ENCODE results near the gene ANKRD52.

The ANKRD52 gene

GRCh38 chr12:56189918-56190694 is 68.1 kb downstream of the ANKRD52 start:
- peaks cover 11% of the 10 kb centered on the region for H3K4me1 ChIP-seq (ENCODE audit: insufficient read depth, low read length)
- peaks cover 22% of the 10 kb centered on the region for H3K36me3 ChIP-seq (ENCODE audit: insufficient read depth, low read length)
- 2% methylated on average over 41 of the region's 42 CpGs for WGBS
- peak overlapping the region; percentile 86 for H3K9ac ChIP-seq (ENCODE audit: low read depth, low read length)
- no peaks in the 10 kb centered on the region for H3K27me3 ChIP-seq (ENCODE audit: insufficient read depth, low read length)
- no peaks in the 10 kb centered on the region for H3K9me3 ChIP-seq (ENCODE audit: insufficient read depth, low read depth, low read length)
- H3K4me3 ChIP-seq (ENCODE audit: low read length), result peak overlapping the region; percentile 96
- H3K27ac ChIP-seq (ENCODE audit: low read depth, low read length), result peak overlapping the region; percentile 82

- WGBS, result under 1% methylated on average over 93 of the region's 93 CpGs
- peak within 1 kb of the TSS; percentile 90 for H3K9ac ChIP-seq (ENCODE audit: low read depth, low read length)
- peak within 1 kb of the TSS; percentile 96 for H3K27ac ChIP-seq (ENCODE audit: low read depth, low read length)
- no peaks in the 10 kb centered on the region for H3K9me3 ChIP-seq (ENCODE audit: insufficient read depth, low read depth, low read length)
- peak within 1 kb of the TSS; percentile 96 for H3K4me3 ChIP-seq (ENCODE audit: low read length)
- H3K36me3 ChIP-seq (ENCODE audit: insufficient read depth, low read length), result peaks cover 30% of the 10 kb centered on the region
- no peaks in the 10 kb centered on the region for H3K27me3 ChIP-seq (ENCODE audit: insufficient read depth, low read length)
- peaks cover 11% of the 10 kb centered on the region for H3K4me1 ChIP-seq (ENCODE audit: insufficient read depth, low read length)
Observed at GRCh38 chr12:56189099-56189917, 68.9 kb downstream of the ANKRD52 start, which contains the start of gene SMARCC2. Gene SMARCC2 (minus strand): TSS chr12:56189483. CDS start chr12:56189461, 22 bp downstream.

- Histone ChIP-seq H3K27ac (ENCODE audit: low read depth, low read length) (peak overlapping the region; percentile 96), H3K9ac (ENCODE audit: low read depth, low read length) (peak overlapping the region; percentile 82), H3K4me3 (ENCODE audit: low read length) (peak overlapping the region; percentile 96), H3K27me3 (ENCODE audit: insufficient read depth, low read length) (no peaks in the 10 kb centered on the region), H3K9me3 (ENCODE audit: insufficient read depth, low read depth, low read length) (no peaks in the 10 kb centered on the region), H3K4me1 (ENCODE audit: insufficient read depth, low read length) (peaks cover 11% of the 10 kb centered on the region), H3K36me3 (ENCODE audit: insufficient read depth, low read length) (peaks cover 35% of the 10 kb centered on the region)
- under 1% methylated on average over 17 of the region's 17 CpGs for WGBS
Observed at GRCh38 chr12:56188778-56189098, 69.4 kb downstream of the ANKRD52 start.

GRCh38 chr12:56188131-56188777 is 69.9 kb downstream of the ANKRD52 start:
- H3K9me3 ChIP-seq (ENCODE audit: insufficient read depth, low read depth, low read length), result no peaks in the 10 kb centered on the region
- H3K27ac ChIP-seq (ENCODE audit: low read depth, low read length), result peak overlapping the region; percentile 96
- H3K36me3 ChIP-seq (ENCODE audit: insufficient read depth, low read length), result peaks cover 40% of the 10 kb centered on the region
- 14% methylated on average over 10 of the region's 10 CpGs for WGBS
- peak overlapping the region; percentile 82 for H3K9ac ChIP-seq (ENCODE audit: low read depth, low read length)
- H3K4me1 ChIP-seq (ENCODE audit: insufficient read depth, low read length), result peaks cover 11% of the 10 kb centered on the region
- no peaks in the 10 kb centered on the region for H3K27me3 ChIP-seq (ENCODE audit: insufficient read depth, low read length)
- H3K4me3 ChIP-seq (ENCODE audit: low read length), result peak overlapping the region; percentile 96
